ENCODE data around the gene IL20RA. TPM values are rescaled to one million over a fixed set of nuclear protein-coding genes. Genes with fewer than 3 reads are reported as not detected.

Gene IL20RA
- total and polyA plus RNA-seq, 2 of the 8 experiments (the other 6 are each of a cell fraction or from before 2014, with no cell fraction given): 1.3 to 1.7 TPM

GRCh38 chr6:136968837-136969236 lies 75.9 kb downstream of the IL20RA start:
- H3K9me3 ChIP-seq (ENCODE audit: insufficient read depth in 2 of 2, low read depth in 1 of 2, low read length in 1 of 2): no peaks in the 10 kb centered on the region
- H3K79me1 ChIP-seq (ENCODE audit: low read depth, low read length): no peaks in the 10 kb centered on the region
- no peak overlapping the region for H3K4ac ChIP-seq (replicated peaks; ENCODE audit: insufficient read length, low read depth, low read length)
- no peak overlapping the region for H3K4me3 ChIP-seq (ENCODE audit: extremely low read depth in 1 of 4, insufficient read depth in 2 of 4, low read depth in 3 of 4, low read length in 4 of 4)
- no peak overlapping the region for H3K18ac ChIP-seq (ENCODE audit: extremely low read depth, low read length)
- H2BK120ac ChIP-seq (replicated peaks; ENCODE audit: low read depth, low read length): no peak overlapping the region
- no peak overlapping the region for H3K27ac ChIP-seq (ENCODE audit: low read depth, low read length)
- no peaks in the 10 kb centered on the region for H4K20me1 ChIP-seq (replicated peaks in 1 of 2; ENCODE audit: control insufficient read depth in 1 of 2, insufficient read depth in 2 of 2, low read length in 2 of 2)
- DNase-seq (ENCODE audit: low read depth in 1 of 2, low spot score in 2 of 2): no peak
- H3K14ac ChIP-seq (ENCODE audit: insufficient read length): no peak overlapping the region
- no peak overlapping the region; the same call in 1 of the 2 replicates for H2BK12ac ChIP-seq (ENCODE audit: low read depth, low read length)
- ChIA-PET POLR2A (ENCODE audit: partially characterized antibody) (interaction anchor here (1.3 kb wide), 1 partner anchor 12 kb away, joined by 5 read pairs; no protein-coding TSS in a partner anchor), CTCF (ENCODE audit: partially characterized antibody) (interaction anchor here (0.6 to 5.9 kb wide), 22 partner anchors 8 to 574 kb away, joined by 3 to 69 read pairs (median 4); no protein-coding TSS in a partner anchor)
- H3K27me3 ChIP-seq (replicated peaks in 1 of 4; ENCODE audit: control insufficient read depth in 3 of 4, extremely low read depth in 1 of 4, insufficient read depth in 3 of 4, low read length in 3 of 4): no peaks in the 10 kb centered on the region
- no peaks in the 10 kb centered on the region for H3K4me1 ChIP-seq (replicated peaks in 1 of 4; ENCODE audit: control insufficient read depth in 3 of 4, insufficient read depth in 4 of 4, low read length in 3 of 4)
- no peaks in the 10 kb centered on the region for H3K79me2 ChIP-seq (ENCODE audit: control insufficient read depth in 1 of 2, insufficient read depth in 2 of 2, low read length in 2 of 2)
- H3K36me3 ChIP-seq (ENCODE audit: control insufficient read depth in 2 of 4, insufficient read depth in 4 of 4, low read length in 3 of 4): no peaks in the 10 kb centered on the region
- 0 out of 2 replicates have a peak overlapping the region, but pooled peaks have one; percentile 75 for H2BK20ac ChIP-seq (ENCODE audit: low read length)
- no peak overlapping the region for H3K4me2 ChIP-seq (ENCODE audit: insufficient read depth in 1 of 2, low read depth in 2 of 2, low read length in 2 of 2)
- H2BK5ac ChIP-seq (ENCODE audit: low read depth, low read length): no peak overlapping the region
- no peak overlapping the region for H3K23ac ChIP-seq (ENCODE audit: insufficient read length)
- no peak overlapping the region for H2AK5ac ChIP-seq (ENCODE audit: low read depth, low read length)
- H2AFZ ChIP-seq (ENCODE audit: low read length): no peak overlapping the region
- H3K56ac ChIP-seq (replicated peaks; ENCODE audit: insufficient read length, low read depth, low read length): no peak overlapping the region
- H3K9ac ChIP-seq (replicated peaks in 1 of 4; ENCODE audit: extremely low read depth in 1 of 4, low read depth in 3 of 4, low read length in 3 of 4): no peak overlapping the region
- FAIRE-seq: no peak
- no peak overlapping the region for H4K91ac ChIP-seq (replicated peaks; ENCODE audit: insufficient read length, low read length)
- H2BK15ac ChIP-seq (ENCODE audit: low read length): 0 out of 2 replicates have a peak overlapping the region, but pooled peaks have one; percentile 13
- H4K5ac ChIP-seq (ENCODE audit: insufficient read length, low read depth, low read length): no peak overlapping the region
- H4K8ac ChIP-seq (ENCODE audit: extremely low read depth, insufficient read depth, low read length): no peak overlapping the region
- 89% methylated on average over 7 of the region's 7 CpGs; no CpG with 5 or more reads in 1 of the 2 experiments for WGBS, 2 experiments (ENCODE audit: extremely low coverage in 1 of 2, insufficient coverage in 1 of 2, insufficient read length in 1 of 2, insufficient replicate concordance in 2 of 2, low coverage in 1 of 2, low lambda C conversion rate in 2 of 2, missing lambda C conversion rate in 1 of 2)
- no peaks in the 10 kb centered on the region for H3K23me2 ChIP-seq (ENCODE audit: low read depth, low read length)
- TF ChIP-seq POU5F1 (IDR thresholded peaks at IDR 0.05; ENCODE audit: low read depth, low read length) (no peak), CTCF (IDR thresholded peaks at IDR 0.05; ENCODE audit: control extremely low read depth in 1 of 3, insufficient read depth in 1 of 3, low read depth in 1 of 3, low read length in 3 of 3) (no peak), JUND (IDR thresholded peaks at IDR 0.05; ENCODE audit: low read length) (no peak), SIRT6 (IDR thresholded peaks at IDR 0.05; ENCODE audit: low read length) (no peak), BRCA1 (IDR thresholded peaks at IDR 0.05; ENCODE audit: low read depth, low read length) (no peak), CTBP2 (IDR thresholded peaks at IDR 0.05; ENCODE audit: borderline replicate concordance, insufficient read depth, insufficient read length, low read length) (no peak), SP1 (IDR thresholded peaks at IDR 0.05; ENCODE audit: low read depth, low read length) (no peak), MAFK (IDR thresholded peaks at IDR 0.05; ENCODE audit: low read depth, low read length) (no peak), KDM5A (IDR thresholded peaks at IDR 0.05; ENCODE audit: low read length) (no peak)
